Endometrial microvascular endothelial cells (primary cell): ENCODE results near the gene PFKFB3. TPM values are rescaled to one million over a fixed set of nuclear protein-coding genes. Genes with fewer than 3 reads are reported as not detected.
"Not testable (repeated sequence)": the region's sequence is repeated elsewhere in the genome, so short reads cannot be mapped to it uniquely, and the experiment has no call there.

ENCODE experiments used
- in situ Hi-C: cut with HindIII; loops from 2 replicates; pipeline ENCODE4 v1.10.0; 2017; ENCODE audit warnings: low sequenced_read_pairs, low pct_unique_long_range_greater_than_20kb; ENCODE audit errors: inconsistent ontology term
- total RNA-seq: library from RNA; depleted of rRNA; stranded (reverse); fragments of >200 nt; gene quantifications from one replicate; pipeline ENCODE4 v1.2.3, GENCODE V29; 2015; ENCODE audit errors: inconsistent ontology term

The PFKFB3 gene
- total RNA-seq, 1 donor from 2014 or later: 31.9 TPM

GRCh38 chr10:6199131-6199733 lies 3.5 kb upstream of the PFKFB3 start:
- in situ Hi-C loops: loop anchor here (10.0 kb wide), 1 partner anchor 186 kb away; no protein-coding TSS in a partner anchor

- in situ Hi-C loops: no loop called here
Observed at GRCh38 chr10:6200440-6200733, 2.3 kb upstream of the PFKFB3 start.

GRCh38 chr10:6200734-6201515 lies 1.8 kb upstream of the PFKFB3 start:
- in situ Hi-C loops: no loop called here

- in situ Hi-C loops: no loop called here
Observed at GRCh38 chr10:6201516-6201975, 1.2 kb upstream of the PFKFB3 start.

- in situ Hi-C loops: no loop called here
Observed at GRCh38 chr10:6202098-6202683, 541 bp upstream of the PFKFB3 start.

- in situ Hi-C loops: no loop called here
Observed at GRCh38 chr10:6203331-6204062, 765 bp downstream of the PFKFB3 start.

- in situ Hi-C loops: no loop called here
Observed at GRCh38 chr10:6204063-6204340, 1.3 kb downstream of the PFKFB3 start.

GRCh38 chr10:6204341-6205191 lies 1.8 kb downstream of the PFKFB3 start:
- in situ Hi-C loops: no loop called here

- in situ Hi-C loops: not testable (repeated sequence)
Observed at GRCh38 chr10:6206486-6206885, 3.8 kb downstream of the PFKFB3 start.

GRCh38 chr10:6207658-6208057 lies 4.9 kb downstream of the PFKFB3 start:
- in situ Hi-C loops: no loop called here

- in situ Hi-C loops: no loop called here
Observed at GRCh38 chr10:6208799-6209235, 6.1 kb downstream of the PFKFB3 start.

- in situ Hi-C loops: no loop called here
Observed at GRCh38 chr10:6211341-6211670, 8.6 kb downstream of the PFKFB3 start.

- in situ Hi-C loops: no loop called here
Observed at GRCh38 chr10:6211671-6212635, 9.2 kb downstream of the PFKFB3 start.

GRCh38 chr10:6212806-6213205 lies 10.1 kb downstream of the PFKFB3 start:
- in situ Hi-C loops: no loop called here

GRCh38 chr10:6213257-6213905 lies 10.6 kb downstream of the PFKFB3 start:
- in situ Hi-C loops: no loop called here

- in situ Hi-C loops: no loop called here
Observed at GRCh38 chr10:6213908-6214307, 11.2 kb downstream of the PFKFB3 start.

- in situ Hi-C loops: no loop called here
Observed at GRCh38 chr10:6214612-6215011, 11.9 kb downstream of the PFKFB3 start.

- in situ Hi-C loops: no loop called here
Observed at GRCh38 chr10:6215241-6215640, 12.5 kb downstream of the PFKFB3 start.
